Astrocyte (in vitro differentiated cells and primary cell): Measurements from ENCODE around the gene ITCH.

Source experiments
- EZH2 ChIP-seq: IDR thresholded peaks from 2 replicates; pipeline ENCODE4 v1.6.1; 2012; ENCODE audit warnings: mild to moderate bottlenecking, low read length, inconsistent platforms; ENCODE audit not compliant: insufficient read depth
- TF ChIP-seq, protein P1 (sequence below): IDR thresholded peaks from 2 replicates; pipeline ENCODE4 v1.5.1; 2011; ENCODE audit warnings: low read depth, mild to moderate bottlenecking, inconsistent platforms, low read length, moderate library complexity; ENCODE audit not compliant: insufficient read depth

DNA sequence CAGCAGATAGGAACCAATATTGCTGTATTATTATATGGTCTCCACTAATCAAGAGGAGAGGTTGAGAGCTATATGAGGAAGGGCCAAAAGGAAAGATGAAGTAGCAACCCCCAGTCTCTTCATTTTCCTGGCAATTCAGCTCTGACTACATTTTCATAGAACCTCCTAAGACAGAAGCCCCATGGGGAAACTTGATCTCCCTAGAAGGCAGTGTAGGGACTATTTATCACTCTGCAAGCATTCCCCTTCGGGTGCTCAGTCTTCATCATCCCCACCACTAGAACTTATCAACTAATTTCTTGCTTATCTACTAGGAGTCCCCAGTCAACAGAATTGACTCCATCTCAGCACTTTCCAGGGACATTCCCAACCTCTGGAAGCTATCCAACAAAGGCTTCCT, 25.5 kb upstream of the ITCH start:
- TF ChIP-seq, protein P1, sequence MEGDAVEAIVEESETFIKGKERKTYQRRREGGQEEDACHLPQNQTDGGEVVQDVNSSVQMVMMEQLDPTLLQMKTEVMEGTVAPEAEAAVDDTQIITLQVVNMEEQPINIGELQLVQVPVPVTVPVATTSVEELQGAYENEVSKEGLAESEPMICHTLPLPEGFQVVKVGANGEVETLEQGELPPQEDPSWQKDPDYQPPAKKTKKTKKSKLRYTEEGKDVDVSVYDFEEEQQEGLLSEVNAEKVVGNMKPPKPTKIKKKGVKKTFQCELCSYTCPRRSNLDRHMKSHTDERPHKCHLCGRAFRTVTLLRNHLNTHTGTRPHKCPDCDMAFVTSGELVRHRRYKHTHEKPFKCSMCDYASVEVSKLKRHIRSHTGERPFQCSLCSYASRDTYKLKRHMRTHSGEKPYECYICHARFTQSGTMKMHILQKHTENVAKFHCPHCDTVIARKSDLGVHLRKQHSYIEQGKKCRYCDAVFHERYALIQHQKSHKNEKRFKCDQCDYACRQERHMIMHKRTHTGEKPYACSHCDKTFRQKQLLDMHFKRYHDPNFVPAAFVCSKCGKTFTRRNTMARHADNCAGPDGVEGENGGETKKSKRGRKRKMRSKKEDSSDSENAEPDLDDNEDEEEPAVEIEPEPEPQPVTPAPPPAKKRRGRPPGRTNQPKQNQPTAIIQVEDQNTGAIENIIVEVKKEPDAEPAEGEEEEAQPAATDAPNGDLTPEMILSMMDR, result no peak
- no peak for TF ChIP-seq EZH2
